Stimulated activated CD4-positive, alpha-beta T cell treated with anti-CD3 and anti-CD28 coated beads, Interleukin-12 subunit alpha, Interleukin-12 subunit beta, amount 100 ng/mL, for 48 hours (primary cell): ENCODE results near the gene STAMBPL1.
"Not testable (repeated sequence)": the region's sequence is repeated elsewhere in the genome, so short reads cannot be mapped to it uniquely, and the experiment has no call there.

Experiments used
- DNase-seq, 3 donors: peaks; one replicate each; pipeline ENCODE4 v3.0.0-alpha.2; 2020; ENCODE audit warnings: low read depth in 2 of 3, low spot score in 1 of 3

The STAMBPL1 gene

DNA sequence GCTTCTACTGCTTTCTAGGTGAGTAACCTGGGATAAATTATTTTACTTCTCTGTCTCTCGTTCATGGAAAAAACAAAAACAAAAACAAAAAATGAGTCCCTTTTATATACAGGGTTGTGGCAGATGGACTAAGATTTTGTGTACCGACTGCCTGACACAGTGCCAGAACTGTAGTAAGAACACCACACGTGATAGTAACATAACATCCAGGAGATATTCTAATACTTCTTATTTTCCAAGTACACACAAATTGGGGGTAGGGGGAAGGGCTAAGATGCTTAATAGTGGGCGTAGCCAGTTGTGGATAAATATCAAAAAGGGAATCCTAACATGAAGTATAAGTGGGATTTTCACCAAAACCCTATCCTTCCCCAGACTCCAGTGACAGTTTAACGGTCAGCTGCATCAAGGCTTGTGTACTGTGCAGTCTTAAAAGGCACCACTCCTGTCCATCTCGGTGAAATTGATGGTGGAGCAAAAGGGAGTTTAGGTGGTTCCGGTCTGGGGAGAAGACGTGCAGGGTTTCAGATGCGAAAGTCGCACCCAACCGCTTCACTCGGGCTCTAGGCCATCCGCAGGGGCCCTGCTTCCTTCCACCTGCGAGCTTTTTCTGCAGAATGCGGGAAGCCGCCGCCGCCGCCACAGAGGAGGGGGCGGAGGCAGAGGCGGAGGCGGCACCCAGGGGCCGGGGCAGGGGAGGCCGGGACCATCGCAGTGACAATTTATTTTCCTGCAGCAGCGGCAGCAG is at the start of gene STAMBPL1:
STAMBPL1 (plus strand) TSS at position 712 of the 748 bp plus-strand sequence. CDS start 21,464 bp downstream, outside the sequence.
- peak; percentile 59 to 68 (median 64) for DNase-seq

DNA sequence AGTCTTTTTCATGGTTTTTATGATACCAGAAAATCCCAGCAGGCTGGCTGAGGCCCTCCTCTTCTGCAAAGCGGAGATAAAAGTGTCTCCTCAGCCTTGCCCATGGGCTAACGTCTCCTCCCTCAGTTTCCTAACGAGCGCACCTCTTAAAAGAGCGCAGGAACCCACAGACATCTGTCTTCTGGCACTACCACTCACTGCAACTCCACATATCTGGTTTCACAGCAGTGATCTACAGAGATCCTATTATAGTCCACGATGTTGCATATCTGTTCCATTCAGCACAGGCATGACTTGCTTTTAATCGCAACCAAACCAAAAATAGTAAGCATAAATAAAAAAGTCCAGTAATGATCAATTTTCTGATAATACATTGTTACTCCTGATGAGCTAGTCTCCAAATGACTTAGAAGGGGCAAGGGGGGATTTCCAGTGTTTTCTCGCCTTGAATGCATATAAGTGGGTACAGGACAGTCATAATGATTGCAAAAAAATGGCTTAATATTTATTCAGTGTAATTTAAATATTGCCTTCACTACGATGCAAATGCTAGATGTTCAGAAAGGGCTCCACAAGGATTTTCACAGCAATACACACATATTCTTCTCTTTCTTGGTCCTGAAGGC is 49.3 kb upstream of the STAMBPL1 start:
- DNase-seq = no peak

DNA sequence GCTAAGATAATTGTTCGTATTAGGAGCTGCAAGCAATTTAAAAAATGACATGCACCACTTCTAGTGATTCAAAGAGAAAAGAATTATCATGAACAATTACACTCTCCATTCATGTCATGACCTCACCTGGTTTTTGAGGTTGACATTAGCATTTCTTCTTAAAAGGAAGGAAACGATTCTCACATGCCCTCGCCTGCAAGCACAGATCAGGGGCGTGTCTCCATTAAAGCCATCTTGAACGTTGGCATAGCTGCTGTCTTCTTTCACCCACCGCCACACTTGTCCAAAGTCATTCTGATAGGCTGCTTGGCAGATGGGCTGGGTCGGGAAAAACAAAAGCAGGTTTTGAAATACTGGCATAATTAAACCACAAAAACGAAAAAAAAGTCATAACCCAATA is 48.3 kb upstream of the STAMBPL1 start:
- DNase-seq = no peak

GRCh38 chr10:88832376-88832775 is 47.7 kb upstream of the STAMBPL1 start:
- no peak for DNase-seq

- DNase-seq = no peak
Measured at GRCh38 chr10:88833156-88833555, 46.9 kb upstream of the STAMBPL1 start.

GRCh38 chr10:88833723-88834122 is 46.3 kb upstream of the STAMBPL1 start:
- DNase-seq = no peak

DNA sequence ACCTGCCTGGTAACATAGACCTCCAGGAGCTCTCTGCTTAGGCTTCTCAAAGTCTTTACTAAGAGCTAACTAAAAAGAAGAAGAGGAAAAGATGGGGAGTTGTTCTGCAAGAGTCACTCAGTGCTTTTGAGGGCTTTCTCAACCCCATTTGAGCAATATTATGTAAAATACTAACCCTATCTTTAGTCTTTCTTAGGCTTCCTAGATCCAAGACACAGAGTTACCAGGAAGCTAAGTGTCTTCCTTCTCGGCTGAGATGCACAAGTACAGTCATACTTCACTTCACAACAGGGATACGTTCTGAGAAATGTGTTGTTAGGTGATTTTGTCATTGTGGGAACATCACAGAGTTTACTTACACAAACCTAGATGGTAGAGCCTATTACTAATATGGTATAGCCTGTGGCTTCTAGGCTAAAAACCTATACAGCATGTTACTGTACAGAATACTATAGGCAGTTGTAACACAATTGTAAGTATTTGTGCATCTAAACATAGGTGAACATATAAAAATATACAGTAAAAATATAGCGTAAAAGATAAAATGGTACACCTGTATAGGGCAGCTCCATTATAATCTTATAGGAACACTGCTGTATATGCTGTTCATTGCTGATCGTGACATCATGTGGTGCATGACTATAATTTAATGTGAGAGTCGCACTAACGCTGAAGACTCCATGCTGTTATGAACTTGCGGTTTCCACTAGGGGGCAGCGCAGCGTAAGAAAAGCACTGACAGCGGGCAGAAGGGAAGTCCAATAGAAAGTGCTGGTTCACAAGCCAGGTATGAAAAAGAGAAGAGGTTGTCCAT is 44.7 kb upstream of the STAMBPL1 start:
- peak; percentile 75 to 90 (median 76) for DNase-seq

GRCh38 chr10:88835910-88836221 is 44.2 kb upstream of the STAMBPL1 start:
- no peak for DNase-seq

DNA sequence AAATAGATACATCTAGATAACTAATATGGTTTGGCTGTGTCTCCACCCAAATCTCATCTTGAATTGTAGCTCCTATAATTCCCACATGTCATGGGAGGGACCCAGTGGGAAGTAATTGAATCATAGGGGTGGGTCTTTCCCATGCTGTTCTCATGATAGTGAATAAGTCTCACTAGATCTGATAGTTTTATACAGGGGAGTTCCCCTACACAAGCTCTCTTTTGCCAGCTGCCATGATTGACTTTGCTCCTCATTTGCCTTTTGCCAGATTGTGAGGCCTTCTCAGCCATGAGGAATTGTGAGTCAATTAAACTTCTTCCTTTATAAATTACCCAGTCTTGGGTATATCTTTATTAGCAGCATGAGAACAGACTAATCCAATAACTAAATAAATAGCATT is 42.4 kb upstream of the STAMBPL1 start:
- not testable (repeated sequence) for DNase-seq

- DNase-seq = no peak
Measured at GRCh38 chr10:88838766-88839350, 41.2 kb upstream of the STAMBPL1 start.

DNA sequence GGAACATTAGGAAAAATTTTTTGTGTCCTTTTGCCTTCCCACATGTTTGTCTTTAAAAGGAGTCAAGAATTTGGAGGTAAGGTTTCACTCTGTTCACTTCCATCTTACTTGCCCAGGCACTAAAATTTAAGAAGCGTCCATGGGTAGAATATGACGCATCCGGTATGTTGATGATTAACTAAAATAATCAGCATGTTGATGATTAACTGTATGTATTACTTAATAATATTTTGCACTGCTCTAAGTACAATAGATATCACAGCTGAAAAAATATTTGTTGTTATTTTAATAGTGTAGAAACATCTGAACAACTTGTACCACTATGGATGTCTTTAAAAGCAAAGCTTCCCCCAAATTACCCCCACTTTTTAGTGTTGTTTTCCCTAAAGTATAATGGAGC is 39.9 kb upstream of the STAMBPL1 start:
- DNase-seq = no peak

GRCh38 chr10:88840881-88841280 is 39.2 kb upstream of the STAMBPL1 start:
- DNase-seq = no peak

GRCh38 chr10:88841316-88842111 is 38.5 kb upstream of the STAMBPL1 start:
- no peak for DNase-seq

GRCh38 chr10:88843171-88843570 is 36.9 kb upstream of the STAMBPL1 start:
- no peak for DNase-seq

DNA sequence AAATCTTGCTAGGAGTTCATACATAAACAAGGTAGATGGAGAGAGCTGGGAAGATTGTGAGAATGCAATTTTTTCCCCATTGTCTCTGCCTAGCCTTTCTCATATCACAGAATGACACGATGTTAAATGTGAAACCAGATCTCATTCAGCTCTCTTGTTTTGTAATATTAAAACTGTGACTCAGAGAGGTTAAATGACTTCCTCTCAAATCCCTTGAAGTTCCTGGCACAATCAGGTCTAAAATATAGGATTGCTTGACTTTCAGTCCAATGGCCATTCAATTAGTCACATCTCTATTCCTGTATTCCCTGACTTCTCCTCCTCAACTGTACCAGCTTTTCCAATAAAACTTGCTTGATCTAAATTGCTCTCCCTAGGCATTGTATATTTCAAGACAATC is 31.5 kb upstream of the STAMBPL1 start:
- DNase-seq = no peak

DNA sequence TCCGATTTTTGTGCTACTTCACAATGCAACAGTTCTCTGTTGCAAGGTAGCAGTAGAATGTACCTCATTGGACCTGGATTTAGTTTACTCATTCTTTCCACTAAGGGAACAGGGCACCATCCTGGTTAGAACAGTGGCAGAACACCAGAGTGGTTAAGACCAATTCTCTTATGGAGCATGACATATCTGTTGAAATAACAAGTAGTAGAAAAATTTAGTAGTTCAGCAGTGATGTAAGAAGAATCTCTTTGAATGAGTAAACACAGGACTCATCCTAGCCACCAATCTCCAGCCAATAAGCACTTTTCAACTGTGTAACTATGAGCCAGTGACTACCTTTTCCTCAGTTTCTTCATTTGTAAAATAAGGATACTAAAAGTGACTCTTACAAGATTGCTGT is 30.8 kb upstream of the STAMBPL1 start:
- DNase-seq = no peak

- DNase-seq = no peak
Measured at GRCh38 chr10:88850712-88851111, 29.3 kb upstream of the STAMBPL1 start.

- no peak for DNase-seq
Measured at GRCh38 chr10:88851706-88852105, 28.3 kb upstream of the STAMBPL1 start, which contains the start of gene ANKRD22. Gene ANKRD22 (minus strand): TSS chr10:88851844. CDS start chr10:88851607, 237 bp downstream.

- DNase-seq = no peak
Measured at GRCh38 chr10:88852327-88852726, 27.7 kb upstream of the STAMBPL1 start.

DNA sequence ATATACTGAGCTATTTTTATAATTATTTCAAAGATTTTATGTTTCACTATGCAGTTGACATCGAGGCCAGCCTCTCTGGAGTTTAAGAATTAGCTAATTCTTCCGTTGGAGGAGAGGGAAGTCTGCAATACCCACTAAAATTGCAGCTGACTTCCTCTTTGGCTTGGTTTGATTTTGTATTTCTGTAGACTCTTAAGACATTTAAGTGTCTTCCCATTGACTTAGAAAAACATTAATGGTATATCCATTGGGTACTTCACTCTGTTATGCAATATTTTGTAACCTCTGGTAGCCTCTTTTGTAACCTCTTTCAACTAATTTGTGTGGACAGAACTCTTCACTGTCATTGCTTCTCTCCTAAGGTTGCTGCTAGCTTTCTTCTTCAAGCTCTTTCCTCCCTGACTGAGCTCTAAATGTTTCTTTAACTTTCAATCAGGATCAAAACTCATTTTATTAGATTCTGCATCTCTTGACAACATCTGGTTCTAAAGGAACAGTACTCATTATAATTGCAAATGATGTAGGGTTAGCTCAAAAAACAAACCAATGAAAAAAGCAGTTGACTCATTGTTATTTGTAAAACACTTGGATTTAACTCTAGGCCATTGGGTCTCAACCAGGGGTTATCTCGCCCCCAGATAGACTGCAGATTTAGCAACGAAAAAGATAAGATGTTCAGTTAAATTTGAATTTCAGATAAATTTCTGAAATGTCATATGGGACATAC is 26.7 kb upstream of the STAMBPL1 start:
- no peak for DNase-seq
